Measurements from ENCODE around the gene DOCK4. TPM values are rescaled to one million over a fixed set of nuclear protein-coding genes. Genes with fewer than 3 reads are reported as not detected.

DOCK4 gene
- polyA plus RNA-seq, 1 donor (not counting 4 experiments of a cell fraction or from before 2014, with no cell fraction given) = 13.9 TPM

- FAIRE-seq = no peak
- Histone ChIP-seq H3K27ac (ENCODE audit: control insufficient read depth, insufficient read depth, low read length) (no peak overlapping the region), H4K20me1 (ENCODE audit: control insufficient read depth, extremely low read depth, insufficient read depth, low read length) (no peaks in the 10 kb centered on the region), H3K4me2 (ENCODE audit: control insufficient read depth, extremely low read depth, insufficient read depth, low read depth, low read length) (no peak overlapping the region), H3K4me1 (ENCODE audit: control insufficient read depth, extremely low read depth, insufficient read depth, low read length) (no peaks in the 10 kb centered on the region), H3K9me3 (ENCODE audit: control insufficient read depth, low read depth, low read length) (no peaks in the 10 kb centered on the region), H3K79me2 (ENCODE audit: control insufficient read depth, insufficient read depth, low read length) (no peaks in the 10 kb centered on the region), H2AFZ (ENCODE audit: control insufficient read depth, low read length) (no peak overlapping the region), H3K27me3 (ENCODE audit: control insufficient read depth, extremely low read depth, insufficient read depth, low read length) (no peaks in the 10 kb centered on the region), H3K36me3 (ENCODE audit: control insufficient read depth in 2 of 2, extremely low read depth in 1 of 2, insufficient read depth in 2 of 2, low read length in 2 of 2) (no peaks in the 10 kb centered on the region), H3K9me1 (ENCODE audit: control insufficient read depth, extremely low read depth, insufficient read depth, low read length) (no peaks in the 10 kb centered on the region), H3K4me3 (ENCODE audit: control insufficient read depth in 2 of 3, extremely low read depth in 1 of 3, insufficient read depth in 2 of 3, low read depth in 1 of 3, low read length in 3 of 3) (no peak overlapping the region), H3K9ac (ENCODE audit: control insufficient read depth, extremely low read depth, insufficient read depth, low read length) (no peak overlapping the region)
- dilution Hi-C loops (cut with MboI; ENCODE audit: extremely low pct_ligation_motif_present, low sequenced_read_pairs) = no loop called here
- DNase-seq (ENCODE audit: low read depth, low spot score) = no peak
- no peak for TF ChIP-seq CTCF (optimal IDR thresholded peaks at IDR 0.05 in 1 of 3, IDR thresholded peaks at IDR 0.05 in 1 of 3, conservative IDR thresholded peaks at IDR 0.05 in 1 of 3; ENCODE audit: extremely low read depth in 1 of 3, insufficient read depth in 2 of 3, low read length in 3 of 3)
Measured at GRCh38 chr7:111784296-111784695, 421.9 kb downstream of the DOCK4 start.

- no peak overlapping the region for H2AFZ ChIP-seq (ENCODE audit: control insufficient read depth, low read length)
- dilution Hi-C loops (cut with MboI; ENCODE audit: extremely low pct_ligation_motif_present, low sequenced_read_pairs) = no loop called here
- no peaks in the 10 kb centered on the region for H4K20me1 ChIP-seq (ENCODE audit: control insufficient read depth, extremely low read depth, insufficient read depth, low read length)
- H3K4me2 ChIP-seq (ENCODE audit: control insufficient read depth, extremely low read depth, insufficient read depth, low read depth, low read length) = no peak overlapping the region
- no peak for DNase-seq (ENCODE audit: low read depth, low spot score)
- no peak overlapping the region for H3K9ac ChIP-seq (ENCODE audit: control insufficient read depth, extremely low read depth, insufficient read depth, low read length)
- H3K27me3 ChIP-seq (ENCODE audit: control insufficient read depth, extremely low read depth, insufficient read depth, low read length) = no peaks in the 10 kb centered on the region
- H3K4me3 ChIP-seq (ENCODE audit: control insufficient read depth in 2 of 3, extremely low read depth in 1 of 3, insufficient read depth in 2 of 3, low read depth in 1 of 3, low read length in 3 of 3) = no peak overlapping the region
- no peak for FAIRE-seq
- no peaks in the 10 kb centered on the region for H3K9me3 ChIP-seq (ENCODE audit: control insufficient read depth, low read depth, low read length)
- no peaks in the 10 kb centered on the region for H3K4me1 ChIP-seq (ENCODE audit: control insufficient read depth, extremely low read depth, insufficient read depth, low read length)
- H3K27ac ChIP-seq (ENCODE audit: control insufficient read depth, insufficient read depth, low read length) = no peak overlapping the region
- no peaks in the 10 kb centered on the region for H3K79me2 ChIP-seq (ENCODE audit: control insufficient read depth, insufficient read depth, low read length)
- H3K36me3 ChIP-seq (ENCODE audit: control insufficient read depth in 2 of 2, extremely low read depth in 1 of 2, insufficient read depth in 2 of 2, low read length in 2 of 2) = no peaks in the 10 kb centered on the region
- no peak for TF ChIP-seq CTCF (optimal IDR thresholded peaks at IDR 0.05 in 1 of 3, IDR thresholded peaks at IDR 0.05 in 1 of 3, conservative IDR thresholded peaks at IDR 0.05 in 1 of 3; ENCODE audit: extremely low read depth in 1 of 3, insufficient read depth in 2 of 3, low read length in 3 of 3)
- TF ChIP-seq EZH2 (IDR thresholded peaks at IDR 0.05; ENCODE audit: low read length) = no peak
- H3K9me1 ChIP-seq (ENCODE audit: control insufficient read depth, extremely low read depth, insufficient read depth, low read length) = no peaks in the 10 kb centered on the region
Measured at GRCh38 chr7:111783854-111784253, 422.3 kb downstream of the DOCK4 start.
